Stomach (tissue), 9 donors: ENCODE results near the gene SLC51A. TPM values are rescaled to one million over a fixed set of nuclear protein-coding genes. Genes with fewer than 3 reads are reported as not detected.

Experiments used
- DNase-seq, 2 donors: peaks; one replicate each; pipeline versions ENCODE4 v3.0.0 to v3.0.0-alpha.2; 2013 to 2019
- H3K27ac ChIP-seq, 5 donors: fragments of 200-600 bp in 4 of 5; sonication (generic) in 4 of 5; one replicate each; pipeline ENCODE4 v1.5.1; 2013 to 2019; ENCODE audit warnings: mild to moderate bottlenecking in 1 of 5, moderate library complexity in 1 of 5
- H3K27me3 ChIP-seq, 3 donors: fragments of 200-600 bp; sonication (generic); one replicate each; pipeline ENCODE4 v1.5.1; 2017 to 2019; ENCODE audit warnings: mixed run types in 1 of 3
- H3K36me3 ChIP-seq, 4 donors: fragments of 200-600 bp; sonication (generic); 1 replicate in 3 of 4; 2 replicates in 1 of 4; pipeline ENCODE4 v1.5.1; 2016 to 2019
- H3K4me1 ChIP-seq, 4 donors: fragments of 200-600 bp; sonication (generic); one replicate each; pipeline ENCODE4 v1.5.1; 2016 to 2019
- H3K4me3 ChIP-seq, 4 donors: fragments of 200-600 bp; sonication (generic) in 3 of 4; one replicate each; pipeline ENCODE4 v1.5.1; 2016 to 2019; ENCODE audit warnings: mild to moderate bottlenecking in 1 of 4
- H3K9me3 ChIP-seq, 4 donors: fragments of 200-600 bp; sonication (generic); one replicate each; pipeline ENCODE4 v1.5.1; 2016 to 2019
- EP300 ChIP-seq: sonication (generic); formaldehyde crosslinking; IDR thresholded peaks from one replicate; pipeline ENCODE4 v1.6.1; 2017; ENCODE audit warnings: antibody characterized with exemption
- POLR2A ChIP-seq, 4 donors: fragments of 450-650 bp; IDR thresholded peaks; one replicate each; pipeline ENCODE4 v1.6.1; 2016; ENCODE audit warnings: antibody characterized with exemption in 4 of 4, control low read depth in 2 of 4, mild to moderate bottlenecking in 1 of 4, moderate library complexity in 1 of 4
- POLR2AphosphoS5 ChIP-seq, 3 donors: sonication (generic); formaldehyde crosslinking; IDR thresholded peaks; one replicate each; pipeline ENCODE4 v1.6.1; 2016; ENCODE audit warnings: antibody characterized with exemption in 3 of 3
- WGBS, 5 donors: extraction: QIAGEN DNeasy Blood & Tissue Kit in 3 of 5; methylation state at CpG; one replicate each; pipeline versions ENCODE4 v1.1.5 to v1.1.7; 2013 to 2018; 5-methylcytosine and 5-hydroxymethylcytosine counted together
- intact Hi-C: fragments of 100-400 bp; cut with DNase I; formaldehyde crosslinking; loops from one replicate; pipeline ENCODE4 v1.15.1; 2023; ENCODE audit warnings: low total_unique reads
- polyA plus RNA-seq, 3 donors: library from polyadenylated mRNA; stranded (reverse); fragments of 200-250 nt; gene quantifications; one replicate each; pipeline ENCODE4 v1.2.3, GENCODE V29; 2013
- total RNA-seq, 5 donors: library from RNA; depleted of rRNA; stranded (reverse); fragments of >200 nt; gene quantifications; one replicate each; pipeline versions ENCODE4 v1.1.0 to v1.2.3, GENCODE V29; 2014 to 2016
- TF ChIP-seq, protein P1 (sequence below), 7 experiments: fragments of 450-650 bp in 4 of 7; fragments of 200-600 bp in 3 of 7; sonication (generic) in 3 of 7; IDR thresholded peaks; one replicate each; pipeline ENCODE4 v1.5.1; 2016 to 2019; ENCODE audit warnings: antibody characterized with exemption in 7 of 7, control low read depth in 2 of 7, mild to moderate bottlenecking in 1 of 7
- donor health status: healthy with polysubstance abuse.
- donor health status: Bipolar disorder and iron deficiency.
- donor health status: healthy.

Gene SLC51A
- total and polyA plus RNA-seq, 8 donors: 0.43 to 0.92 TPM; not detected in 6

DNA sequence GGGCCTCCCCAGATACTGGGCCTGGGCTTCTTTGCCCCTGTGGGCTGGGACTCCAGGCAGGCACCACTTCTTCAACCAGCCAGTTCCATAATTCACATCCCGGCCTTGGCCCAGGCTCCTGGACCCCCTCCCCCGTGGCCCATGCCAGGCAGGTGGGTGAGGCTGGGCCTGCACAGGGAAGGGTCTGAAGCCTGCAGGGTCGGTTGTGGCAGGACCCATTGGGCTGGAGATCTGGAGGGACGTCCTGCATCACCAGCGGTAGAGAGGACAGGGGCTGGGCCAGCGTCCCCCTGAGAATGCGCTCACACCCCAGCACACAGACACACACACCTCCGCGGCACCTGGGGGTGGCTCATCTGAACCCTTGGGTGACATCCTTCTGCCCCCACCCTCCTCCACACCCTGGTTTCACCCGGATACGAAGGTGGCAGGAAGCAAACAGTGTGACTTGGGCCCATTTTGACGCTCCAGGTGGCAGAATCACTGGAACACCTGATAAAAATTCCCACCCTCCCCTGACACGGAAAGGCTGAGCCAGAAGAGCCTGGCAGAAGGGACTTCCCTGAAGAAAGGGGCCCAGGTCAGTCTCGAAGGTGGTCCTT, 20.6 kb upstream of the SLC51A start:
- intact Hi-C loops: loop anchor here (5.0 kb wide), 1 partner anchor 118 kb away; no protein-coding TSS in a partner anchor
- 64 to 80% (median 75%) methylated on average over 3 to 14 of the region's 14 CpGs for WGBS, 5 donors
- no peaks in the 10 kb centered on the region for H3K27me3 ChIP-seq
- TF ChIP-seq POLR2A (IDR thresholded peaks at IDR 0.05): no peak
- TF ChIP-seq POLR2AphosphoS5 (IDR thresholded peaks at IDR 0.05): no peak
- no peak for TF ChIP-seq EP300
- TF ChIP-seq, protein P1, sequence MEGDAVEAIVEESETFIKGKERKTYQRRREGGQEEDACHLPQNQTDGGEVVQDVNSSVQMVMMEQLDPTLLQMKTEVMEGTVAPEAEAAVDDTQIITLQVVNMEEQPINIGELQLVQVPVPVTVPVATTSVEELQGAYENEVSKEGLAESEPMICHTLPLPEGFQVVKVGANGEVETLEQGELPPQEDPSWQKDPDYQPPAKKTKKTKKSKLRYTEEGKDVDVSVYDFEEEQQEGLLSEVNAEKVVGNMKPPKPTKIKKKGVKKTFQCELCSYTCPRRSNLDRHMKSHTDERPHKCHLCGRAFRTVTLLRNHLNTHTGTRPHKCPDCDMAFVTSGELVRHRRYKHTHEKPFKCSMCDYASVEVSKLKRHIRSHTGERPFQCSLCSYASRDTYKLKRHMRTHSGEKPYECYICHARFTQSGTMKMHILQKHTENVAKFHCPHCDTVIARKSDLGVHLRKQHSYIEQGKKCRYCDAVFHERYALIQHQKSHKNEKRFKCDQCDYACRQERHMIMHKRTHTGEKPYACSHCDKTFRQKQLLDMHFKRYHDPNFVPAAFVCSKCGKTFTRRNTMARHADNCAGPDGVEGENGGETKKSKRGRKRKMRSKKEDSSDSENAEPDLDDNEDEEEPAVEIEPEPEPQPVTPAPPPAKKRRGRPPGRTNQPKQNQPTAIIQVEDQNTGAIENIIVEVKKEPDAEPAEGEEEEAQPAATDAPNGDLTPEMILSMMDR (IDR thresholded peaks at IDR 0.05): no peak
- H3K36me3 ChIP-seq: no peaks in the 10 kb centered on the region
- no peak overlapping the region for H3K4me3 ChIP-seq
- H3K27ac ChIP-seq: no peak overlapping the region
- H3K4me1 ChIP-seq: peaks cover 27 to 52% (median 32%) of the 10 kb centered on the region in 4 donors
- H3K9me3 ChIP-seq: no peaks in the 10 kb centered on the region
- no peak for DNase-seq

DNA sequence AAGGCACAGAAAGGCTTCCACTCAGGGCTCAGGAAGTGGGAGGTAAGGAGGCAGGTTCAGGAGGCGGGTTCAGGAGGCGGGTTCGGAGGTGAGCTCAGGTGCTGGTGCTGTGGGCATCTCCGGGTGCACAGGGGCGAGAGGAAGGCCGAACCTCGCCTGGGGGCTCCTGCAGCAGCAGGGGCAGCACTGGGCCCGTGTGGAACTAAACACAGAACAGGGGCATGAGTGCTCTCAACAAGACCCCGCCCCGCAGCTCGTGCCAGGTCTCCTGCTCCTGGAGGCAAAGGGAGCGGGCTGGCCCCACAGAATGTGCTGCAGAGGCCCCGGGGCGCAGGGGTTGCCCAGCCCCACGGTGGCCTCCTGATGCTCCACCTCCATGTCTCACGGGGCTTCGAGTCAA, 18.8 kb upstream of the SLC51A start:
- Histone ChIP-seq H3K4me3 (no peak overlapping the region), H3K27ac (no peak overlapping the region), H3K4me1 (peaks cover 20 to 47% (median 23%) of the 10 kb centered on the region in 4 donors), H3K9me3 (no peaks in the 10 kb centered on the region), H3K27me3 (peaks cover 0 to 4% (median 0%) of the 10 kb centered on the region in 3 donors), H3K36me3 (no peaks in the 10 kb centered on the region)
- intact Hi-C loops: loop anchor here (5.0 kb wide), 1 partner anchor 120 kb away; no protein-coding TSS in a partner anchor
- no peak for DNase-seq
- no peak for TF ChIP-seq EP300
- WGBS, 5 donors: 78 to 93% (median 86%) methylated on average over 9 to 17 of the region's 17 CpGs

DNA sequence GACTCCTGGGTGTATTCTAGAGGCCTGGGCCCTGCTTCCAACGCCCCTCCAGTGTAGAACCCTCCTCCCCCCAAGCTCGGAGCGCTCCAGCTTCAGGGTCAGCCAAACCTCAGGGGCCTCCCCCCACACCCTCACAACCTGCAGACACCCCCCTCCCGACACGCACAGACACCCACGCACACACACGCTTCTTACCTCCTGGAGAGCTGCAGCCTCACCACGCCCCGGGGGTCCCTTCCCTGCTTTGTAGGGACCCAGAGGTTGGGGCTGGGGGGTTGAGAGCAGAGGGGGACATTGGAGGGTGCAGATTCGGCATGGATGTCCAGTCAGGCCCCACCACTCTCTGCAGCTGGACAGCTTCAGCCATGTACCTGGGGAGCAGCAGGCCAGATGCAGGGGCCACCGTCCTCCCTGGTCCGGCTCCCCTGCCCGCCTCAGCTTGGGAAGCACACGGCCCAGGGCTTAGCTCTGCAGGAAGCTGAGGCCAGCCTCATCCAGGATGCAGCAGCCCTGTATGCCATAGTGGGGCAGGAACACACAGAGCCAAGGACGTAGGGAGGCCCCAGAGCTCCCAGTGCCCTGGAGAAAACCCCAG, 18.2 kb upstream of the SLC51A start:
- no peaks in the 10 kb centered on the region for H3K9me3 ChIP-seq

DNA sequence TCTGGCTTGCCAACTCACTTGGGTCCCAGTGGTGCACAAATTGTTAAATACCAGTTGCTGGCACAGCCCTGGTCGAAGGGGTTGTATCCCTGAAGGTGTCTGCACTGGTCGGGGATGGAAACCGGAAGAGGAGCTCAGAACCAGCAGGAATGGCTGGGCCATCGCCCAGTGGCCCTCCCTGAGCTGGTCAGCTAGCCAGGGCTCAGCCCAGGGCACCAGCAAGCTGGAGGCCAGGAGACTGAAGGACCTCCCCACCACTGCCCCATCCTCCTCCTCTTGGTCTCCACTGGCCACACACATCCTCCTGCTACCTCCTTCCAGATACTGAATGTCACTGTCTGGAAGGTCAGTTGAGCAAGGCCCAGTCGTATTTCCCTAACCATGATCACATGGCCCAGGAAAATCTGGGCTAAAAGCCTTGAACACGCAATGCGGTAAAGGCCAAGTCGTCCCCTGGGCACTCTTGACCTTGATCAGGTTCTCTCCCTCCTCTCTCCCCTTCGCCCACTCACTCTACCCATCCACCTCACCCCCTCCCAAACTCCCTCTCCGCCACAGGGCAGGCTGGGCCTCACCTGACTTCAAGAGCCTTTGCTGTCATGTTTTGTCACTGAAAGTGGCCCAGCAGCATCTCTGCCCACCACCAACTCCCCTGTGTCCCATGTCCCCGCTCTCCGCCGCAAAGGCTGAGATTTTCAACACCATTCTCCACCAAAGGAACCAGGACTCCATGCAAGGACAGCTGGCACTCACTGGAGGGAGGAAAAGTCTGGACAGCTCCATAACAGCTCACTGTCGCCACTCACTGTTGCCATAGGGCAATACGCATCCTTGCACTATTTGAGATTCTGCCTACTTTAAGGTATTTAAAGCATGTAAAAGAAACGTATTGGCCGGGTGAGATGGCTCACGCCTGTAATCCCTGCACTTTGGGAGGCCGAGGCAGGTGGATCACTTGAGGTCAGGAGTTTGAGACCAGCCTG, 17.3 kb upstream of the SLC51A start:
- no peak overlapping the region for H3K4me3 ChIP-seq
- peaks cover 0 to 14% (median 0%) of the 10 kb centered on the region in 3 donors for H3K27me3 ChIP-seq
- intact Hi-C loops: loop anchor here (5.0 kb wide), 1 partner anchor 122 kb away; no protein-coding TSS in a partner anchor
- no peak for DNase-seq
- TF ChIP-seq EP300 (no peak), POLR2AphosphoS5 (IDR thresholded peaks at IDR 0.05) (no peak), POLR2A (IDR thresholded peaks at IDR 0.05) (no peak)
- TF ChIP-seq, protein P1 (IDR thresholded peaks at IDR 0.05): no peak
- 76 to 84% (median 78%) methylated on average over 14 to 19 of the region's 19 CpGs for WGBS, 5 donors
- H3K36me3 ChIP-seq: no peaks in the 10 kb centered on the region
- peaks cover 6 to 45% (median 9%) of the 10 kb centered on the region in 4 donors for H3K4me1 ChIP-seq
- no peak overlapping the region for H3K27ac ChIP-seq
- no peaks in the 10 kb centered on the region for H3K9me3 ChIP-seq

More for the DNA sequence above, 18.2 kb upstream of the SLC51A start:
- TF ChIP-seq, protein P1 (IDR thresholded peaks at IDR 0.05): no peak
- TF ChIP-seq POLR2A (IDR thresholded peaks at IDR 0.05): no peak
- TF ChIP-seq POLR2AphosphoS5 (IDR thresholded peaks at IDR 0.05): no peak
- no peak for TF ChIP-seq EP300
- Histone ChIP-seq H3K27me3 (peaks cover 0 to 8% (median 0%) of the 10 kb centered on the region in 3 donors), H3K27ac (no peak overlapping the region), H3K36me3 (no peaks in the 10 kb centered on the region), H3K4me1 (peaks cover 15 to 47% (median 17%) of the 10 kb centered on the region in 4 donors), H3K4me3 (no peak overlapping the region)
- intact Hi-C loops: loop anchor here (5.0 kb wide), 1 partner anchor 121 kb away; no protein-coding TSS in a partner anchor
- 87 to 91% (median 89%) methylated on average over 10 to 15 of the region's 15 CpGs for WGBS, 5 donors
- no peak for DNase-seq
